Measurements from ENCODE around the gene COX8C.

GRCh38 chr14:93319494-93319893, 27.5 kb upstream of the COX8C start:
- TF ChIP-seq CTCF (IDR thresholded peaks at IDR 0.05; ENCODE audit: low read depth, low read length, poor library complexity, severe bottlenecking) (no peak), EZH2phosphoT487 (IDR thresholded peaks at IDR 0.05; ENCODE audit: borderline replicate concordance, low read length) (no peak)

Data from DOHH2 (cell line).